GM12872 (cell line): ENCODE data around the gene AAMP.

Source experiments
- CTCF ChIP-seq: IDR thresholded peaks from 3 replicates; pipeline ENCODE4 v1.5.1; 2011; ENCODE audit warnings: low read depth, mild to moderate bottlenecking, low read length, moderate library complexity; ENCODE audit not compliant: insufficient read depth

Gene AAMP

GRCh38 chr2:218310853-218311540 lies 41.1 kb upstream of the AAMP start:
- TF ChIP-seq CTCF, result no peak

DNA sequence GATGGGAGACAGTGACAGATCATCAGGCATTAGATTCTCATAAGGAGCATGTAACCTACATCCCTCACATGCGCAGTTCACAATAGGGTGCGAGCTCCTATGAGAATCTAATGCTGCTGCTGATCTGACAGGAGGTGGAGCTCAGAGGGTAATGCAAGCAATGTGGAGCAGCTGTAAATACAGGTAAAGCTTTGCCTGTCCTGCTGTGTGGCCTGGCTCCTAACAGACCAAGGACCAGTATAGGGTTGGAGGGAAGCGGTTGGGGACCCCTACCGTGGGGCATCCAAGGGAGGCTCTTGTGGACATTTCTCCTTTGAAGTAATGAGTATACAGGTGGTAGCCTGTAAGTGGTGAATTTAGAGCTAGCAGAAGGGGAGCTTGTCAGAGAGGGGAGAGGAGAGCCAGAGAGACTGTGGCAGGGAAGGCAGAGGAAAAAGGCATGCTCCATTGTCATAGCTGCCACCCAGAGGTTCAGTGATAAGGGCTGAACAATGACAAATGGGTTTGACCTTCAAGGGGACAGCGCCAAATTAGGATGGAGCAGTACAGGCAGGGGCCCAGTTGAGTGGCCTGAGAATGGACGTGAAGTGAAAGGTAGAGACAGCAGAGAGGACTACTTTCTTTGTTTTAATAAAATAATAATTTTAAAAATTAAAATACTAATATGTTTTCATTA lies 37.6 kb upstream of the AAMP start:
- TF ChIP-seq CTCF, result no peak

- no peak for TF ChIP-seq CTCF
These were observed 36.4 kb upstream of the AAMP start for GRCh38 chr2:218306184-218306920.

DNA sequence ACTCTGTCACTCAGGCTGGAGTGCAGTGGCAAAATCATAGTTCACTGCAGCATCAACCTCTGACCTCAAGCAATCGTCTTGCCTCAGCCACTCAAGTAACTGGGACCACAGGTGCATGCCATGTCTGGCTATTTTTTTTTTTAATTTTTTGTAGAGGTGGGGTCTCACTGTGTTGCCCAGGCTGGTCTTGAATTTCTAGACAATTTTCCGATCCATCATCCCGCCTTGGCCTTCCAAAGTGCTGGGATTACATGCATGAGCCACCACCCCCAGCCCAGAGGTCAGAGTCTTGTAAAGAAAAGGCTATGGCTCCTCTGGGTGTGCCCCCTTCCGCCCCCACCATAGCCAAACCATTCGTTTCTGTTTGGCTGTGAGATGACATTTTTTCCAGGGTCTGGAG lies 35.4 kb upstream of the AAMP start:
- TF ChIP-seq CTCF, result no peak

DNA sequence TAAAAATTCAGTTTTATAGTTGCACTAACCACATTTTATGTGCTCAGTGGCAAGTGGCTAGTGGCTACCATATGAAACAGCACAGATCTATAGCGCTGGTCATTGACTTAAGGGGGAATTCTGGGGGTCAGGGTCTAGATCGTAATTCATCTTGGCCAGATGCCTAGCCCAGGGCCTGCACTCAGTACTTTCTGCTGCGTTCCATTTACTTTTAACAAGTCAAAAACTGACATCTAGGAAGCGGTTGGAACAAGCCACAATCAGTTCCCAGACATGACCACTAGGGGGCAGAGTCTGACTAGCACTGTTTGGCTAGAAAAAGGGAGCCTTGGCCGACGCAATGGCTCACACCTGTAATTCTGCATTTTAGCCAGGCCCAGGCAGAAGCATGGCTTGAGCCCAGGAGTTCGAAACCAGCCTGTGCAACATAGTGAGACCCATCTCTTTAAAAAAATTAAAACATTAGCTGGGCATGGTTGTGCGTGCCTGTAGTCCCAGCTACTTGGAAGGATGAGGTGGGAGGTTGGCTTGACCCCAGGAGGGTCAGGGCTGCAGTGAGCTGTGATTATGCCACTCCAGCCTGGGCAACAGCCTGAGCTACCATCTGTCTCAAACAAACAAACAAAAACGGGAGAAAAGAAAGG lies 31.4 kb upstream of the AAMP start:
- peak; percentile 92 for TF ChIP-seq CTCF

DNA sequence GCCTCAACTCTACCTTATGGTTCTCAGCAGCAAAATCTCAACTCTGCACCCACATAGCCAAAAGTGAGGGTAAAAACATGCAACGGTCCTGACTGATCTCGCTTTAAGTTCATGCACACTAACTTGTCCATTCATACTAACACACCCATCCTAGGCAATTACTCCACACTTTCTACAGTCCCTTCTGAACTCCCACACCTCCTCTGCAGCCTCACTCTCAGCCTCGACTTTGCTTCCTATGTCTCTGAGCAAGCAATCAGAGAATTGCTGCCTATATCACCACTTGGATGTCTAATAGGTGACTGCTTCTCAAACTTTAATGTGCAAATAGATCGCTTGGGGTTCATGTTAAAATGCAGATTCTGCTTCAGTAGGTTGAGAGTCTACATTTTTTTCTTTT lies 30.2 kb upstream of the AAMP start:
- TF ChIP-seq CTCF, result no peak

GRCh38 chr2:218298314-218298875 lies 28.5 kb upstream of the AAMP start:
- TF ChIP-seq CTCF, result no peak
